ENCODE data around the gene ANO7.

The ANO7 gene

DNA sequence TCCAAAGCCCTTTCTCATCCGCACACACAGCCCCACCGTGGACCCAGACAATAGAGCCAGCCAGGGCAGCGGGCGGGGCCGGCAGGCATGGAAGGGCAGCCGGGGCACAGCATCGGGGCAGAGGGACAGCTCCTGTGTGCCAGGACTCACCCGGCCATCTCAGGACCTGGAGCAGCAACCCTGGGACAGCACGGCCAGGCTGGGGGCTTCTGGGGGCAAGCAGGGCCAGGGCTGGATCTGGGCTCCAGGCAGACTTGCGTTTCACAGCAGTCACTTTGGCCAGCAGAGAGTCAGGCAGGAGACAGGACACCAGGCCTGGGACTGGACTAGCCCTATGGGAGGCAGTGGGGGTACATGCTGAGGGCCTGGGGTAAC lies 15.5 kb downstream of the ANO7 start:
- in situ Hi-C loops (cut with MboI; ENCODE audit: low sequenced_read_pairs, unreplicated experiment), result no loop called here
- TF ChIP-seq, protein P1, sequence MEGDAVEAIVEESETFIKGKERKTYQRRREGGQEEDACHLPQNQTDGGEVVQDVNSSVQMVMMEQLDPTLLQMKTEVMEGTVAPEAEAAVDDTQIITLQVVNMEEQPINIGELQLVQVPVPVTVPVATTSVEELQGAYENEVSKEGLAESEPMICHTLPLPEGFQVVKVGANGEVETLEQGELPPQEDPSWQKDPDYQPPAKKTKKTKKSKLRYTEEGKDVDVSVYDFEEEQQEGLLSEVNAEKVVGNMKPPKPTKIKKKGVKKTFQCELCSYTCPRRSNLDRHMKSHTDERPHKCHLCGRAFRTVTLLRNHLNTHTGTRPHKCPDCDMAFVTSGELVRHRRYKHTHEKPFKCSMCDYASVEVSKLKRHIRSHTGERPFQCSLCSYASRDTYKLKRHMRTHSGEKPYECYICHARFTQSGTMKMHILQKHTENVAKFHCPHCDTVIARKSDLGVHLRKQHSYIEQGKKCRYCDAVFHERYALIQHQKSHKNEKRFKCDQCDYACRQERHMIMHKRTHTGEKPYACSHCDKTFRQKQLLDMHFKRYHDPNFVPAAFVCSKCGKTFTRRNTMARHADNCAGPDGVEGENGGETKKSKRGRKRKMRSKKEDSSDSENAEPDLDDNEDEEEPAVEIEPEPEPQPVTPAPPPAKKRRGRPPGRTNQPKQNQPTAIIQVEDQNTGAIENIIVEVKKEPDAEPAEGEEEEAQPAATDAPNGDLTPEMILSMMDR (IDR thresholded peaks at IDR 0.05; ENCODE audit: borderline replicate concordance, control extremely low read depth, extremely low read depth, insufficient read depth, missing control alignments), result no peak
- no peak for DNase-seq (ENCODE audit: low spot score)

DNA sequence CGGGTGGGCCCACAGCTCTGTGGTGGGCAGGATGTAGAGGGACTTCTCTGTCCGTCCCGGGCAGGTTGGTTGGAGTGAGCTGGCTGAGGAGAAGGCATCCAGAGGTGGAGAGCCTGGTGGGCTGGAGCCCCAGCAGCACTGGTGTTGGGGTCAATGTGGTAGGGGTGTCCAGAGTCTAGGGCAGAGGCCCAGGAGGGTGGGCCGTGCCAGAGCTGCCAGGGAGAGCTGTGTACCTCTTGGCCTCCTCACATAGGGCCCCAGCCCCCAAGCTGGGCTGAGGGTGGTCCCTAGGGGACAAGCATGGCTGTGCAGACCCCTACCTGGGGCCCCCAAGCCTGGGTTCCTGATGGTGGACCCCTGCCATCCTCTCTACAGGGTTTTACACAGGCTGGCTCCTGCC lies 16.0 kb downstream of the ANO7 start:
- DNase-seq (ENCODE audit: low spot score), result no peak
- TF ChIP-seq, protein P1 (IDR thresholded peaks at IDR 0.05; ENCODE audit: borderline replicate concordance, control extremely low read depth, extremely low read depth, insufficient read depth, missing control alignments), result no peak
- in situ Hi-C loops (cut with MboI; ENCODE audit: low sequenced_read_pairs, unreplicated experiment), result no loop called here

DNA sequence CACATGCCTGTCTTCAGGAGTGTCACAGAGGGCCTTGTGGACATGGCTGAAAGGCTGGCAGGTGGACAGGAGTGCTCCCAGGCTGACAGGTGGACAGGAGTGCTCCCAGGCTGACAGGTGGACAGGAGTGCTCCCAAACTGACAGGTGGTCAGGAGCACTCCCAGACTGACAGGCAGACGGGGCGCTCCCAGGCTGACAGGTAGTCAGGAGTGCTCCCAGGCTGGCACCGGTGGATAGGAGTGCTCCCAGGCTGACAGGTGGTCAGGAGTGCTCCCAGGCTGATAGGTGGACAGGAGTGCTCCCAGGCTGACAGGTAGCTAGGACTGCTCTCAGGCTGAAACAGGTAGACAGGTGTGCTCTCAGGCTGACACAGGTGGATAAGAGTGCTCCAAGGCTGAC lies 16.6 kb downstream of the ANO7 start:
- TF ChIP-seq, protein P1 (IDR thresholded peaks at IDR 0.05; ENCODE audit: borderline replicate concordance, control extremely low read depth, extremely low read depth, insufficient read depth, missing control alignments), result no peak
- in situ Hi-C loops (cut with MboI; ENCODE audit: low sequenced_read_pairs, unreplicated experiment), result no loop called here
- no peak for DNase-seq (ENCODE audit: low spot score)

DNA sequence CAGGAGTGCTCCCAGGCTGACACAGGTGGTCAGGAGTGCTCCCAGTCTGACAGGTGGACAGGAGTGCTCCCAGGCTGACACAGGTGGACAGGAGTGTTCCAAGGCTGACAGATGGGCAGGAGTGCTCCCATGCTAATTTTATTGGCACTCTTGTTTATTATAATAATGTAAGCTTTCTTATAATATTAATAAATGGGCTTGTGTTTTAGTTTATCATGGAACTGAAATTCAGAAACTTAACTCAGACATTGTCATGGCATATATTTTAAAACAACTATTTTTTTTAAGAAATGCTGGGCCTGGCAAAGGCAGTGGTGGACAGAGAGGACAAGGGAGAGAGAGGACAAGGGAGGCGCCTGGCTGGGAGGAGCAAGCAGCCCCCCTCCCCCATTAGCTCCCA lies 18.7 kb downstream of the ANO7 start:
- in situ Hi-C loops (cut with MboI; ENCODE audit: low sequenced_read_pairs, unreplicated experiment), result no loop called here
- no peak for DNase-seq (ENCODE audit: low spot score)
- TF ChIP-seq, protein P1 (IDR thresholded peaks at IDR 0.05; ENCODE audit: borderline replicate concordance, control extremely low read depth, extremely low read depth, insufficient read depth, missing control alignments), result no peak

DNA sequence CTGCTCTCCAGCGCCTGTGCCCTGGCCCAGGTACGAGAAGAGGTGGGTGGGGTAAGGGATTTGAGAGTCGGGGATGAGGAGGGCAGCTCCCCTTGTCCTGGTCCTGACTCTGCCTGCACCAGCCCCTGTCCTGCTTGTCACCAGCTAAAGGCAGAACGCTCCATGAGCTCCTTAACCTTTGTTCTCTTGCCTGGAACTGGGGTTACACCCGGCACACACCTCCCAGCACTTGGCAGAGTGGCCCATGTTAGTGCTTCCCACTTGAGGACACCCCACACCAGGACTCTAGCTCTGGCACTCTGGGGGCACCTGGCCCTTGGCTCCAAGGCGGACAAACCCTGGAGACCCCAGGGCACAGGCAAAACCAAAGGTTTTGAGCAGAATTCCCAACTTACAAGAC lies 19.2 kb downstream of the ANO7 start:
- DNase-seq (ENCODE audit: low spot score), result no peak
- in situ Hi-C loops (cut with MboI; ENCODE audit: low sequenced_read_pairs, unreplicated experiment), result no loop called here
- TF ChIP-seq, protein P1 (IDR thresholded peaks at IDR 0.05; ENCODE audit: borderline replicate concordance, control extremely low read depth, extremely low read depth, insufficient read depth, missing control alignments), result no peak

DNA sequence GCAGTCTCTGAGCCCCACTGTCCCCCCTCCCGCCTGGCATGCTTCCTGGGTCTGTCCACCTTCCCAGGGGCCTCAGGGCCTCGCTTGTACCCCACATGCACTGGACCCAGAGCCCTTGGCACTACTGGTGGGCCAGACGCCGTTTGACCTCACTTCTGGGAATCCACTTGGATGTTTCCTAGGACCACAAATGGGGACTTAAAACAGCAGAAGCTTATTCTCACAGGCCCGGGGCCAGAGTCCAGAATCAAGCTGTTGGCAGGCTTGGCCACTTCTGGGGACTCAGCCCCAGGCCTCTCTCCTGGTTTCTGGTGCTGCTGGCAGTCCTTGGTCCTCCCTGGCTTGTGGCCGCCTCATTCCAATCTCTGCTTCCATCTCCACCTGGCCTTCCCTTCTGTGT lies 19.6 kb downstream of the ANO7 start:
- no peak for DNase-seq (ENCODE audit: low spot score)
- TF ChIP-seq, protein P1 (IDR thresholded peaks at IDR 0.05; ENCODE audit: borderline replicate concordance, control extremely low read depth, extremely low read depth, insufficient read depth, missing control alignments), result no peak
- in situ Hi-C loops (cut with MboI; ENCODE audit: low sequenced_read_pairs, unreplicated experiment), result no loop called here

DNA sequence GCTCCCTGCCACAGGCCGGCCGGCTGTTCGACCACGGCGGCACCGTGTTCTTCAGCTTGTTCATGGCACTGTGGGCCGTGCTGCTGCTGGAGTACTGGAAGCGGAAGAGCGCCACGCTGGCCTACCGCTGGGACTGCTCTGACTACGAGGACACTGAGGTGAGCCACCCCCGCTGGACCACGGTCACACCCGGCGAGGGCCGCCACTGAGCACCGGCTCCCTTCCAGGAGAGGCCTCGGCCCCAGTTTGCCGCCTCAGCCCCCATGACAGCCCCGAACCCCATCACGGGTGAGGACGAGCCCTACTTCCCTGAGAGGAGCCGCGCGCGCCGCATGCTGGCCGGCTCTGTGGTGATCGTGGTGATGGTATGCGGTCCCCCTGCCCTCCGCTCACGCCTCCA lies 20.8 kb downstream of the ANO7 start:
- no peak for DNase-seq (ENCODE audit: low spot score)
- TF ChIP-seq, protein P1 (IDR thresholded peaks at IDR 0.05; ENCODE audit: borderline replicate concordance, control extremely low read depth, extremely low read depth, insufficient read depth, missing control alignments), result no peak
- in situ Hi-C loops (cut with MboI; ENCODE audit: low sequenced_read_pairs, unreplicated experiment), result no loop called here
